ENCODE measurements around the gene PDZD2. TPM values are rescaled to one million over a fixed set of nuclear protein-coding genes. Genes with fewer than 3 reads are reported as not detected.
A peak's percentile ranks its signal among the peaks of the same experiment; 100 is the strongest.

The PDZD2 gene
- total and polyA plus RNA-seq, 12 donors: 2.2 to 10.3 (median 5.0) TPM

- Histone ChIP-seq H3K36me3 (replicated peaks in 1 of 2) (no peaks in the 10 kb centered on the region), H3K27ac (peak overlapping the region in 1 of 5 donors; percentile 53), H3K4me1 (replicated peaks in 1 of 2) (peaks cover 15 to 55% of the 10 kb centered on the region in 2 donors), H3K27me3 (no peaks in the 10 kb centered on the region), H3K4me3 (no peak overlapping the region), H3K9me3 (replicated peaks in 1 of 3) (no peaks in the 10 kb centered on the region)
- intact Hi-C loops (cut with DNase I): no loop called here
- TF ChIP-seq CTCF (IDR thresholded peaks at IDR 0.05) (no peak), POLR2A (IDR thresholded peaks at IDR 0.05) (no peak)
- 76 to 98% (median 87%) methylated on average over 2 of the region's 2 CpGs for WGBS, 4 donors
- DNase-seq: no peak
Measured at GRCh38 chr5:32029261-32029660, 390.3 kb downstream of the PDZD2 start.

- intact Hi-C loops (cut with DNase I): no loop called here
- TF ChIP-seq POLR2A (IDR thresholded peaks at IDR 0.05) (no peak), CTCF (IDR thresholded peaks at IDR 0.05) (no peak)
- Histone ChIP-seq H3K4me1 (replicated peaks in 1 of 2) (peaks cover 15 to 55% of the 10 kb centered on the region in 2 donors), H3K9me3 (replicated peaks in 1 of 3) (no peaks in the 10 kb centered on the region), H3K36me3 (replicated peaks in 1 of 2) (no peaks in the 10 kb centered on the region), H3K4me3 (no peak overlapping the region), H3K27me3 (no peaks in the 10 kb centered on the region), H3K27ac (peak overlapping the region in 1 of 5 donors; percentile 0)
- DNase-seq: no peak
- WGBS, 4 donors: 65 to 82% (median 77%) methylated on average over 4 of the region's 4 CpGs
Measured at GRCh38 chr5:32029781-32030180, 390.9 kb downstream of the PDZD2 start.

GRCh38 chr5:32030222-32030621, 391.3 kb downstream of the PDZD2 start:
- no peaks in the 10 kb centered on the region for H3K27me3 ChIP-seq
- H3K4me1 ChIP-seq (replicated peaks in 1 of 2): peaks cover 15 to 55% of the 10 kb centered on the region in 2 donors
- DNase-seq: no peak
- H3K27ac ChIP-seq: peak overlapping the region in 1 of 5 donors; percentile 0
- no peak overlapping the region for H3K4me3 ChIP-seq
- no peak for TF ChIP-seq POLR2A (IDR thresholded peaks at IDR 0.05)
- no peak for TF ChIP-seq CTCF (IDR thresholded peaks at IDR 0.05)
- no peaks in the 10 kb centered on the region for H3K36me3 ChIP-seq (replicated peaks in 1 of 2)
- 86 to 89% (median 88%) methylated on average over 3 of the region's 3 CpGs for WGBS, 4 donors
- no peaks in the 10 kb centered on the region for H3K9me3 ChIP-seq (replicated peaks in 1 of 3)
- intact Hi-C loops (cut with DNase I): no loop called here

- Histone ChIP-seq H3K4me3 (no peak overlapping the region), H3K9me3 (replicated peaks in 1 of 3) (no peaks in the 10 kb centered on the region), H3K36me3 (replicated peaks in 1 of 2) (no peaks in the 10 kb centered on the region), H3K4me1 (replicated peaks in 1 of 2) (peaks cover 15 to 55% of the 10 kb centered on the region in 2 donors), H3K27me3 (no peaks in the 10 kb centered on the region), H3K27ac (no peak overlapping the region)
- TF ChIP-seq POLR2A (IDR thresholded peaks at IDR 0.05): no peak
- no peak for TF ChIP-seq CTCF (IDR thresholded peaks at IDR 0.05)
- WGBS, 4 donors: 80 to 87% (median 86%) methylated on average over 5 of the region's 5 CpGs
- intact Hi-C loops (cut with DNase I): no loop called here
- DNase-seq: no peak
Measured at GRCh38 chr5:32030686-32031085, 391.8 kb downstream of the PDZD2 start.
